ENCODE results near the gene MRFAP1. TPM values are rescaled to one million over a fixed set of nuclear protein-coding genes. Genes with fewer than 3 reads are reported as not detected.

MRFAP1 gene
- total and polyA plus RNA-seq, 2 of the 4 experiments (the other 2 are of a cell fraction) = 65.4 to 268 TPM

- no peak overlapping the region for H4K5ac ChIP-seq (ENCODE audit: low read depth, low read length)
- no peak overlapping the region for H3K4ac ChIP-seq (ENCODE audit: low read depth, low read length)
- no peak overlapping the region for H2AFZ ChIP-seq (replicated peaks; ENCODE audit: low read length, poor library complexity)
- no peak overlapping the region for H3K4me2 ChIP-seq (ENCODE audit: low read depth, low read length)
- H3K9me3 ChIP-seq (ENCODE audit: control insufficient read depth, insufficient read depth, low read length) = no peaks in the 10 kb centered on the region
- dilution Hi-C loops (cut with HindIII; ENCODE audit: low sequenced_read_pairs, unreplicated experiment) = no loop called here
- WGBS, 2 experiments (ENCODE audit: extremely low coverage in 2 of 2, insufficient read length in 1 of 2) = 90% methylated on average over 6 of the region's 17 CpGs; no CpG with 5 or more reads in 1 of the 2 experiments
- no peak overlapping the region for H2AK9ac ChIP-seq (replicated peaks; ENCODE audit: low read depth, low read length, poor library complexity)
- no peak for TF ChIP-seq CHD1 (IDR thresholded peaks at IDR 0.05; ENCODE audit: low read depth, low read length)
- no peaks in the 10 kb centered on the region for H3K79me1 ChIP-seq (ENCODE audit: low read depth in 1 of 2, low read length in 2 of 2)
- H3K4me3 ChIP-seq (ENCODE audit: insufficient read depth, low read depth, low read length) = no peak overlapping the region
- DNase-seq = no peak
- no peak overlapping the region for H3K14ac ChIP-seq (replicated peaks; ENCODE audit: low read depth, low read length)
- H2AK5ac ChIP-seq (ENCODE audit: low read depth, low read length) = no peak overlapping the region
- H4K91ac ChIP-seq (ENCODE audit: insufficient read depth, low read depth, low read length) = no peak overlapping the region
- intact Hi-C loops (cut with micrococcal nuclease) = no loop called here
- H2BK5ac ChIP-seq (ENCODE audit: low read depth, low read length, poor library complexity, severe bottlenecking) = no peak overlapping the region
- POLR2A ChIA-PET (ENCODE audit: unreplicated experiment) = no interaction called here
- H2BK15ac ChIP-seq (ENCODE audit: low read depth, low read length) = no peak overlapping the region
- no peak for ATAC-seq (ENCODE audit: low read depth)
- in situ Hi-C loops (cut with MboI; ENCODE audit: low sequenced_read_pairs) = no loop called here
- H4K8ac ChIP-seq (ENCODE audit: low read depth in 2 of 2, low read length in 2 of 2) = no peak overlapping the region
- no peak overlapping the region for H2BK20ac ChIP-seq (ENCODE audit: low read depth, low read length)
- H3K4me1 ChIP-seq (ENCODE audit: control insufficient read depth, insufficient read depth, low read length) = no peaks in the 10 kb centered on the region
- CTCF ChIA-PET = no interaction called here
- no peaks in the 10 kb centered on the region for H4K20me1 ChIP-seq (ENCODE audit: insufficient read depth, low read length)
- no peak overlapping the region for H3K9ac ChIP-seq (ENCODE audit: low read depth, low read length)
- no peak overlapping the region for H3K56ac ChIP-seq (ENCODE audit: extremely low read depth, insufficient read depth, low read length)
- no peak overlapping the region for H3K27ac ChIP-seq (ENCODE audit: insufficient read depth, low read length)
- H3K18ac ChIP-seq (ENCODE audit: low read depth, low read length) = no peak overlapping the region
- peaks cover 37% of the 10 kb centered on the region for H3K36me3 ChIP-seq (ENCODE audit: control insufficient read depth, insufficient read depth, low read length)
- no peaks in the 10 kb centered on the region for H3K27me3 ChIP-seq (ENCODE audit: control insufficient read depth, insufficient read depth, low read length)
- no peak overlapping the region for H2BK120ac ChIP-seq (ENCODE audit: low read depth, low read length)
- H3K9me1 ChIP-seq (ENCODE audit: insufficient read depth, low read length) = 0 out of 2 replicates have a peak, but pooled peaks cover 5% of the 10 kb centered on the region
- BruUV-seq (replicated peaks) = no TSS peak
- no peak overlapping the region for H3K23ac ChIP-seq (ENCODE audit: low read depth, low read length)
These were observed 43.5 kb upstream of the MRFAP1 start for GRCh38 chr4:6596948-6597347.
